GM21447 (cell line): ENCODE measurements around the gene NOXA1.

ENCODE experiments used
- ATAC-seq: cut with Tn5 transposase; IDR thresholded peaks from one replicate; pipeline ENCODE4 v1.9.1; 2021; ENCODE audit not compliant: unreplicated experiment

The NOXA1 gene

GRCh38 chr9:137482094-137482781 lies 59.0 kb downstream of the NOXA1 start:
- ATAC-seq = peak; percentile 60
